HepG2 (cell line): Measurements from ENCODE around the gene P2RX6. TPM values are rescaled to one million over a fixed set of nuclear protein-coding genes. Genes with fewer than 3 reads are reported as not detected.

Experiments used
- AGO2 ChIP-seq: fragments of 200-400 bp; formaldehyde crosslinking; optimal IDR thresholded peaks from 2 replicates; pipeline ENCODE3; 2017; ENCODE audit warnings: mild to moderate bottlenecking, low read depth, low read length, moderate library complexity
- CHCHD3 ChIP-seq: sonication (generic); formaldehyde crosslinking; IDR thresholded peaks from 2 replicates; pipeline ENCODE4 v1.8.0; 2022; ENCODE audit warnings: mild to moderate bottlenecking, missing genetic modification reagents, moderate library complexity
- DNMT3B ChIP-seq: conservative IDR thresholded peaks from 2 replicates; pipeline ENCODE4 v1.6.1; 2016; ENCODE audit warnings: missing biosample characterization, control low read depth
- ELF1 ChIP-seq: sonication (generic); formaldehyde crosslinking; IDR thresholded peaks from 2 replicates; pipeline ENCODE4 v1.4.0; 2020; ENCODE audit warnings: missing genetic modification reagents
- FOXC1 ChIP-seq: sonication (generic); formaldehyde crosslinking; IDR thresholded peaks from 2 replicates; pipeline ENCODE4 v1.8.0; 2022; ENCODE audit warnings: mild to moderate bottlenecking, missing genetic modification reagents, borderline replicate concordance
- NFKB2 ChIP-seq: sonication (generic); formaldehyde crosslinking; IDR thresholded peaks from 2 replicates; pipeline ENCODE4 v1.4.0; 2020; ENCODE audit warnings: missing genetic modification reagents, borderline replicate concordance
- PHF20 ChIP-seq: sonication (generic); formaldehyde crosslinking; IDR thresholded peaks from 2 replicates; pipeline ENCODE4 v1.5.0; 2020; ENCODE audit warnings: mild to moderate bottlenecking, missing genetic modification reagents
- PITX1 ChIP-seq: sonication (generic); formaldehyde crosslinking; IDR thresholded peaks from 2 replicates; pipeline ENCODE4 v1.5.1; 2020; ENCODE audit warnings: mild to moderate bottlenecking, missing genetic modification reagents
- SETDB1 ChIP-seq: sonication (generic); formaldehyde crosslinking; IDR thresholded peaks from 2 replicates; pipeline ENCODE4 v1.5.1; 2020; ENCODE audit warnings: missing genetic modification reagents, mild to moderate bottlenecking, borderline replicate concordance
- SIX1 ChIP-seq: sonication (generic); formaldehyde crosslinking; IDR thresholded peaks from 2 replicates; pipeline ENCODE4 v1.4.0; 2020; ENCODE audit warnings: missing genetic modification reagents, borderline replicate concordance
- SNAI1 ChIP-seq: sonication (generic); formaldehyde crosslinking; IDR thresholded peaks from 2 replicates; pipeline ENCODE4 v1.5.0; 2020; ENCODE audit warnings: mild to moderate bottlenecking, missing genetic modification reagents, borderline replicate concordance
- SNAPC5 ChIP-seq: sonication (generic); formaldehyde crosslinking; IDR thresholded peaks from 2 replicates; pipeline ENCODE4 v1.8.1; 2023; ENCODE audit warnings: mild to moderate bottlenecking, missing genetic modification reagents, borderline replicate concordance
- SP4 ChIP-seq: sonication (generic); formaldehyde crosslinking; IDR thresholded peaks from 2 replicates; pipeline ENCODE4 v1.8.1; 2023; ENCODE audit warnings: mild to moderate bottlenecking, missing genetic modification reagents
- STAT5B ChIP-seq: sonication (generic); formaldehyde crosslinking; IDR thresholded peaks from 2 replicates; pipeline ENCODE4 v1.4.0; 2020; ENCODE audit warnings: missing genetic modification reagents
- THAP8 ChIP-seq: sonication (generic); formaldehyde crosslinking; IDR thresholded peaks from 2 replicates; pipeline ENCODE4 v1.5.1; 2020; ENCODE audit warnings: missing genetic modification reagents, mild to moderate bottlenecking, borderline replicate concordance
- WIZ ChIP-seq: sonication (generic); formaldehyde crosslinking; IDR thresholded peaks from 2 replicates; pipeline ENCODE4 v1.5.1; 2020; ENCODE audit warnings: mild to moderate bottlenecking, missing genetic modification reagents
- XRCC5 ChIP-seq: fragments of 200-400 bp; formaldehyde crosslinking; optimal IDR thresholded peaks from 2 replicates; pipeline ENCODE3; 2017; ENCODE audit warnings: mild to moderate bottlenecking, low read length
- ZBED4 ChIP-seq: sonication (generic); formaldehyde crosslinking; IDR thresholded peaks from 2 replicates; pipeline ENCODE4 v1.4.0; 2020; ENCODE audit warnings: missing genetic modification reagents, borderline replicate concordance
- ZBTB2 ChIP-seq: sonication (generic); formaldehyde crosslinking; IDR thresholded peaks from 2 replicates; pipeline ENCODE4 v1.8.0; 2022; ENCODE audit warnings: low read depth, missing genetic modification reagents
- ZNF12 ChIP-seq: sonication (generic); formaldehyde crosslinking; IDR thresholded peaks from 2 replicates; pipeline ENCODE4 v1.5.0; 2020; ENCODE audit warnings: missing genetic modification reagents
- ZNF225 ChIP-seq: sonication (generic); formaldehyde crosslinking; IDR thresholded peaks from 2 replicates; pipeline ENCODE4 v1.4.0; 2020; ENCODE audit warnings: mild to moderate bottlenecking, missing genetic modification reagents
- ZNF484 ChIP-seq: sonication (generic); formaldehyde crosslinking; IDR thresholded peaks from 2 replicates; pipeline ENCODE4 v1.5.1; 2020; ENCODE audit warnings: mild to moderate bottlenecking, low read depth, missing genetic modification reagents, borderline replicate concordance
- ZNF598 ChIP-seq: sonication (generic); formaldehyde crosslinking; IDR thresholded peaks from 2 replicates; pipeline ENCODE4 v1.5.1; 2020; ENCODE audit warnings: mild to moderate bottlenecking, missing genetic modification reagents, borderline replicate concordance
- ZNF816 ChIP-seq: sonication (generic); formaldehyde crosslinking; IDR thresholded peaks from 2 replicates; pipeline ENCODE4 v1.8.0; 2022; ENCODE audit warnings: missing genetic modification reagents, mild to moderate bottlenecking, borderline replicate concordance
- polyA plus RNA-seq, 8 experiments: library from polyadenylated mRNA; depleted of rRNA in 3 of 8; stranded (reverse) in 7 of 8; unstranded in 1 of 8; fragments of >200 nt; fragmentation: Illumina TruSeq in 4 of 8; extraction: Trizol in 4 of 8; gene quantifications; 2 replicates each; pipeline versions ENCODE4 v1.2.1 to v1.2.3, GENCODE V29; 2011 to 2016; ENCODE audit warnings: low read depth in 4 of 8, missing spikeins in 1 of 8, mixed read lengths in 1 of 8; ENCODE audit not compliant: insufficient read depth in 1 of 8
- total RNA-seq, 5 experiments: library from RNA; depleted of rRNA; stranded (reverse); fragments of >200 nt; fragmentation: Illumina TruSeq; extraction: Trizol; gene quantifications; 2 replicates each; pipeline ENCODE4 v1.2.3, GENCODE V29; 2016; ENCODE audit warnings: low read depth in 1 of 5

P2RX6 gene
- total and polyA plus RNA-seq, 2 of the 13 experiments (the other 11 are each of a cell fraction or from before 2014, with no cell fraction given) = 0.04 to 0.12 TPM

- TF ChIP-seq PHF20 (CRISPR knock-in tag) (no peak; the same call in 1 of the 2 replicates), ZNF816 (CRISPR knock-in tag) (no peak), ZNF484 (CRISPR knock-in tag) (no peak), FOXC1 (peak; percentile 48; the same call in 1 of the 2 replicates), ZNF598 (CRISPR knock-in tag) (no peak), CHCHD3 (0 out of 2 replicates have a peak, but pooled peaks have one; percentile 38), ZNF12 (peak; percentile 77), ZBED4 (CRISPR knock-in tag) (peak; percentile 78), SNAPC5 (CRISPR knock-in tag) (no peak), DNMT3B (CRISPR knock-in tag) (peak; percentile 92), NFKB2 (CRISPR knock-in tag) (peak; percentile 55; the same call in 1 of the 2 replicates), ELF1 (CRISPR knock-in tag) (no peak), STAT5B (CRISPR knock-in tag) (peak; percentile 80; the same call in 1 of the 2 replicates), WIZ (CRISPR knock-in tag) (peak; percentile 97; the same call in 1 of the 2 replicates), XRCC5 (peak; percentile 51), ZNF225 (CRISPR knock-in tag) (no peak; the same call in 1 of the 2 replicates), SETDB1 (CRISPR knock-in tag) (no peak), ZBTB2 (CRISPR knock-in tag) (no peak), SP4 (CRISPR knock-in tag) (no peak), PITX1 (peak; percentile 38; the same call in 1 of the 2 replicates), THAP8 (no peak), AGO2 (no peak), SNAI1 (CRISPR knock-in tag) (no peak), SIX1 (0 out of 2 replicates have a peak, but pooled peaks have one; percentile 28)
Measured at GRCh38 chr22:21009638-21010425, 5.1 kb upstream of the P2RX6 start (continued).
